Muscle of leg (tissue), 11 donors: ENCODE measurements around the gene SRD5A3. TPM values are rescaled to one million over a fixed set of nuclear protein-coding genes. Genes with fewer than 3 reads are reported as not detected.
A peak's percentile ranks its signal among the peaks of the same experiment; 100 is the strongest.

Experiments
- DNase-seq: peaks from one replicate; pipeline ENCODE4 v3.0.0; 2013
- H3K27ac ChIP-seq: one replicate; pipeline ENCODE4 v1.5.1; 2013; ENCODE audit warnings: mild to moderate bottlenecking, low read length, control low read depth
- H3K27me3 ChIP-seq: one replicate; pipeline ENCODE4 v1.6.1; 2013; ENCODE audit warnings: low read length; ENCODE audit not compliant: control insufficient read depth, insufficient read depth
- H3K36me3 ChIP-seq: one replicate; pipeline ENCODE4 v1.6.1; 2013; ENCODE audit warnings: low read length; ENCODE audit not compliant: control insufficient read depth, insufficient read depth
- H3K4me1 ChIP-seq: one replicate; pipeline ENCODE4 v1.6.1; 2013; ENCODE audit warnings: low read length; ENCODE audit not compliant: control insufficient read depth, insufficient read depth
- H3K4me3 ChIP-seq: one replicate; pipeline ENCODE4 v1.5.1; 2013; ENCODE audit warnings: low read length, control low read depth
- H3K9me3 ChIP-seq: replicated peaks from 2 replicates; pipeline ENCODE4 v1.6.1; 2013; ENCODE audit warnings: low read depth, low read length; ENCODE audit not compliant: control insufficient read depth
- WGBS: methylation state at CpG from one replicate; pipeline ENCODE4 v1.1.5; 2013; ENCODE audit warnings: missing lambda C conversion rate; ENCODE audit not compliant: insufficient coverage; 5-methylcytosine and 5-hydroxymethylcytosine counted together
- polyA plus RNA-seq, 8 donors: library from polyadenylated mRNA; unstranded; fragments of 120-200 nt; gene quantifications; one replicate each; pipeline versions ENCODE4 v1.2.1 to v1.2.3, GENCODE V29; 2013; ENCODE audit warnings: inconsistent platforms in 1 of 8, low replicate concordance in 1 of 8; ENCODE audit not compliant: insufficient read length in 8 of 8, insufficient read depth in 1 of 8
- total RNA-seq: library from RNA; stranded (reverse); fragments of 120-200 nt; gene quantifications from one replicate; pipeline ENCODE4 v1.2.4, GENCODE V29; 2013

SRD5A3 gene
- total and polyA plus RNA-seq, 9 donors = 11.1 to 22.2 (median 13.7) TPM

DNA sequence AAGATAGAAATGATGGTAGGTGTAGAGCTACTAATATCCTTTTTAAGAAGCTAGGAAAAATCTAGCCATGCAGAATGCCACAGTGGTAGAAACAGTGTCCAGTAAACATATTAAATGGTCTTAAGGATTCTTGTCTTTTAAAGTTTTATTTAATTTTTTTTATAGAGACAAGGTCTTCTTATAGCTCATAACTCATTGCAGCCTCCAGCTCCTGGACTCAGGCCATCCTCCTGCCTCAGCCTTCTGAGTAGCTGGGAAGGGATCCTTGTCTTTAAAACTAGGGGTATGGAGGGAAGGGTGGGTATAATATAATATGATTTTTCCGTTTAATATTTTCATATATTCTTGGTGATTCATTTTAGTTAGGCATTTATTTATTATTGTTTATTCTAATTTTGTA, 53.5 kb downstream of the SRD5A3 start:
- DNase-seq = no peak
- Histone ChIP-seq H3K27me3 (no peaks in the 10 kb centered on the region), H3K4me3 (no peak overlapping the region), H3K4me1 (peaks cover 18% of the 10 kb centered on the region), H3K27ac (no peak overlapping the region), H3K36me3 (peaks cover 8% of the 10 kb centered on the region), H3K9me3 (no peaks in the 10 kb centered on the region)
- no CpG with 5 or more reads among the region's 1 CpG for WGBS

DNA sequence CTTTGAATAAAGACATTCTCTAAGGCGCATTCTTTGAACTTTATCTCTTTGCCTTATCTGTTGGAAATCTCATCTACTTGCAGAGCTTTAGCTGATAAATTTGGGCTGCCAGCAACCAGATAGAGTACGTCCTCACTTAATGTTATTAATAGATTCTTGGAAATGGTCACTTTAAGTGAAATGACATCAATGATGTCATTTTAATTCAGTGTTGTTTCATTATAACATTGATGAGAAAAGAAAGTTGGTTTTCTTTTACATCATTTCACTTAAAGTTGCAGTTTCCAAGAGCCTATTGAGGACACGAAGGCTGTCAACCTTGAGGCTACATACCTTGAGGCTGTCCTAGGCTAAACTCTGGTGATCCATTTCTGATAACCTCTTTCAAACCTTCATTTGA, 59.0 kb downstream of the SRD5A3 start:
- DNase-seq = no peak
- no peaks in the 10 kb centered on the region for H3K9me3 ChIP-seq
- H3K4me3 ChIP-seq = no peak overlapping the region
- peaks cover 21% of the 10 kb centered on the region for H3K36me3 ChIP-seq
- peaks cover 7% of the 10 kb centered on the region for H3K4me1 ChIP-seq
- no peaks in the 10 kb centered on the region for H3K27me3 ChIP-seq
- no peak overlapping the region for H3K27ac ChIP-seq
- no CpG with 5 or more reads among the region's 3 CpGs for WGBS

DNA sequence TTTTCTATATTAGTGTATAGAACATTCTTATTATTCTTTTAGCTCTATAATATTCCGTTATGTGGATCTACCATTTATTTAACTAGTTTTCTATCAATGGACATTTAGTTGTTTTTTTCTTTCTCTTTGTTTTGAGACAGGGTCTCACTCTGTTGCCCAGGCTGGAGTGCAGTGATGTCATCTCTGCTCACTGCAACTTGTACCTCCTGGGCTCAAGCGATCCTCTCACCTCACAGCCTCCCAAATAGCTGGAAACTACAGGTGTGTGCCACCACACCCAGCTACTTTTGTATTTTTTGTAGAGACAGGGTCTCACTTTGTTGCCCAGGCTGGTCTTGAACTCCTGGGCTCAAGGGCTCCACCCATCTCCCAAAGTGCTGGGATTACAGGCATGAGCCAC, 60.5 kb downstream of the SRD5A3 start:
- DNase-seq = no peak
- Histone ChIP-seq H3K36me3 (peaks cover 21% of the 10 kb centered on the region), H3K27me3 (no peaks in the 10 kb centered on the region), H3K9me3 (no peaks in the 10 kb centered on the region), H3K4me1 (peaks cover 7% of the 10 kb centered on the region), H3K4me3 (no peak overlapping the region), H3K27ac (no peak overlapping the region)
- WGBS = no CpG with 5 or more reads among the region's 2 CpGs

DNA sequence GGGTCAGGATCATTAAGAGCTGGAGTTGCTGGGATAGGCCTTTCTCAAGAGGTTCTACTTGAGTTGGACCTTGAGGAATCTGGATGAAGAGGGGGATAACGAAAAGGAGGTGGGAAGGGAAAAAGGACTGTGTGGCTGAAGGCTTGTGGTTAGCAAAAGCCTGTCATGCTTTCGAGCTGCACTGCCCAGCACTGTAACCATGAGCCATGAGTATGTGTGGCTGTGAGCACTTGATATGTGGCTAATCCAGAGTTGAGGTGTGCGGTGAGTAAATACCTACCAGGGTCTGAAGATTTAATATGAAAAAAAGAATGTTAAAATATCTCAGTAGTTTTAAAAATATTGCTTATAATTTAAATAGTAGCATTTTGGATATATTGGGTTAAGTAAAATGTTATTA, 61.1 kb downstream of the SRD5A3 start:
- no peaks in the 10 kb centered on the region for H3K9me3 ChIP-seq
- H3K27ac ChIP-seq = no peak overlapping the region
- H3K27me3 ChIP-seq = no peaks in the 10 kb centered on the region
- H3K4me1 ChIP-seq = peaks cover 7% of the 10 kb centered on the region
- H3K36me3 ChIP-seq = peaks cover 23% of the 10 kb centered on the region
- no peak for DNase-seq
- WGBS = 96% methylated on average over 2 of the region's 3 CpGs
- H3K4me3 ChIP-seq = no peak overlapping the region

DNA sequence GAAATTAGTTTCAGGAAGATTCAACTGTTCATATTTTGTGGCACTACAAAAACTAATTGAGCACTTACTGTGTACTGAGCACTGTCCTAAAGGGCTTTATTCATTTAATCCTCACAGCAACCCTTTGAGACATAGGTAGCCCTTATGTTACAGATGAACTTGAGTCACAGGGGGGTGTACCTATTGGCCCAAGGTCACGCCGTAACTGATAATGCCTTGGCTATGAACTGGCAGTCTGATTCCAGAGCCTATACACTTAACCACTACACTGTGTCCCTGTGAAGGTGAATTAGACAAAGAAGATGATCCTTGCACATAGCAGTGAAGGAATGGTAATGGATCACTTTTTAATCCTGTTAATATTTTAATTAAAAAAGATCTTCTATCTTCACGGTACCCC, 61.7 kb downstream of the SRD5A3 start:
- Histone ChIP-seq H3K36me3 (peaks cover 23% of the 10 kb centered on the region), H3K27me3 (no peaks in the 10 kb centered on the region), H3K9me3 (no peaks in the 10 kb centered on the region), H3K27ac (no peak overlapping the region), H3K4me3 (no peak overlapping the region), H3K4me1 (peaks cover 7% of the 10 kb centered on the region)
- no peak for DNase-seq
- WGBS = no CpG with 5 or more reads among the region's 3 CpGs

DNA sequence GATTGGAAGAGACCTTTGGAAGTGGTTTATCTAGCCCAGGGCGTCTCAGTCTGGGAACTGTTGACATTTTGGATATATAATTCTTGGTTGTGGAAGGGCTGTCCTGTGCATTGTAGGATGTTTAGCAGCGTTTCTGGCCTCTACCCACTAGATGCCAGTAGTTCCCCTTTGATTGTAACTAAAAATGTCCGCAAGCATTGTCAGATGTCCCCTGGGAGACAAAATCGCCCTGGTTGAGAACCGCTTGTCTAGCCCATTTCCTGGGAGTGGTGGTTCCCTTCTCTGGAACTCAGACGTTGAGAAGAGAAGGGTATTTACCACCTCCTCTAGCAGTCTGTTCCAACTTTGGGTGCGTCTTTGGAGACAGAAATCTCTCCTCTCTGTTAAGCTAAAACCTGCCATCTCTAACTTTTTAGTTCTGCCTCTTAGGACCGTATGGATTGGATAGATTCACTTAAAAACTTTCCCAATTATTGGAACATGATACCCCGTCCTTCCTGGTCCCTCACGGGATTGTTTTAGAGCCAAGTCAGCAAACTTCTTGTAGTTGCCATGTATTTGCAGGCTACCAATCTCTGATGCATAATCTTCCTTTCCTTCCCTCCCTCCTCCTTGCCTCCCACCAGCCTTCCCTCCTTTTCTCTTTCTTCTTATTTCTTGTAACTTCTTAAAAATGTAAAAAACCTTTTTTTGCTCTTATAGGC, 63.6 kb downstream of the SRD5A3 start:
- Histone ChIP-seq H3K27ac (no peak overlapping the region), H3K27me3 (no peaks in the 10 kb centered on the region), H3K36me3 (peaks cover 22% of the 10 kb centered on the region), H3K4me1 (peaks cover 7% of the 10 kb centered on the region), H3K9me3 (no peaks in the 10 kb centered on the region), H3K4me3 (no peak overlapping the region)
- WGBS = 40% methylated on average over 3 of the region's 10 CpGs
- peak; percentile 51 for DNase-seq

DNA sequence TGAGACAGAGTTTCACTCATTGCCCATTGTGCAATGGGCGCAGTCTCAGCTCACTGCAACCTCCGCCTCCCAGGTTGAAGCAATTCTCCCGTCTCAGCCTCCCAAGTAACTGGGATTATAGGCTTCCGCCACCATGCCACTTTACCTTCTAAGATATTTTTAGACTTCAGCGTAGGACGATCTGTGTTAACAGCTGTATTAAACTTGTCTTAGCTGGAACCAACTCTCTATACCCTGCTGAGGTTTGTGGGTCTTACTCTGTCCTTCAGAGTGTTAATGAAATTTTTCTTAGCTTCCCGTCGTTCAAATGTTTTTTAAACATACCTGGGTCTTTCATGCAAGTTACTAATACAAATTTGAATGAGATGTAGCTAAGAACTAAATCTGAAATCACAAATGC, 64.4 kb downstream of the SRD5A3 start:
- Histone ChIP-seq H3K4me1 (peaks cover 7% of the 10 kb centered on the region), H3K9me3 (no peaks in the 10 kb centered on the region)

DNA sequence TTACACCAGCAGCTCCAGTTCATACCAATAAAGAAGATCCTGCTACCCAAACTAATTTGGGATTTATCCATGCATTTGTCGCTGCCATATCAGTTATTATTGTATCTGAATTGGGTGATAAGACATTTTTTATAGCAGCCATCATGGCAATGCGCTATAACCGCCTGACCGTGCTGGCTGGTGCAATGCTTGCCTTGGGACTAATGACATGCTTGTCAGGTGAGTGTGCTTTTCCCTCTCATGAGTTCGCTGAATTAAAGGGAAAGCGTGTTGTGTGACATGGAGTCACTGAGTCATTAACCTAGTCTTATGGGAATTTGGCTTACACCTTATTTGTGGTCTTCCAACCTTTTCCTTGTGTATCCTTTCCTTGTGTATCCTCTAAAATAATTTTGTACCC, 65.6 kb downstream of the SRD5A3 start:
- no peak overlapping the region for H3K27ac ChIP-seq
- H3K27me3 ChIP-seq = no peaks in the 10 kb centered on the region
- H3K36me3 ChIP-seq = peaks cover 22% of the 10 kb centered on the region
- H3K9me3 ChIP-seq = no peaks in the 10 kb centered on the region
- DNase-seq = no peak
- peaks cover 7% of the 10 kb centered on the region for H3K4me1 ChIP-seq
- 94% methylated on average over 3 of the region's 6 CpGs for WGBS
- H3K4me3 ChIP-seq = no peak overlapping the region

More for the DNA sequence above, 64.4 kb downstream of the SRD5A3 start:
- Histone ChIP-seq H3K27me3 (no peaks in the 10 kb centered on the region), H3K4me3 (no peak overlapping the region), H3K27ac (no peak overlapping the region), H3K36me3 (peaks cover 19% of the 10 kb centered on the region)
- no peak for DNase-seq
- WGBS = 100% methylated on average over 3 of the region's 8 CpGs

DNA sequence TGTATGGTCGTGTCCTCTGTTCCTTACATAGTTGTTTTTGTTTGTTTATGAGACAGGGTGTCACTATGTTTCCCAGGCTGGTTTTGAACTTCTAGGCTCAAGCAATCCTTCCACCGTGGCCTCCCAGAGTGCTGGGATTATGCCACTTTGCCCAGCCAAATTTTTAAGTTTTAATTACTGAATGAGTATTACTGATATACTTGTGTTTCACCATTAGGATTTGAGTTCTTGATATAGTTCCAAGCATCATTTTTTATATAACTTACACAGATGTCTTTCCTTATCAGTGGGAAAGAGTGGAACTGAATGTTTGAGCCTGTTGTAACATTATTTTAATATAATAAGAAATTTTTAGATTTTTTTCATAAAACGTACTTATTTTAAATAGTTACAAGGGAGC, 70.1 kb downstream of the SRD5A3 start:
- H3K36me3 ChIP-seq = peaks cover 39% of the 10 kb centered on the region

More for the DNA sequence above, 70.1 kb downstream of the SRD5A3 start:
- H3K27me3 ChIP-seq = no peaks in the 10 kb centered on the region
- no peaks in the 10 kb centered on the region for H3K9me3 ChIP-seq
- no peak overlapping the region for H3K27ac ChIP-seq
- no peak overlapping the region for H3K4me3 ChIP-seq
- H3K4me1 ChIP-seq = no peaks in the 10 kb centered on the region
- DNase-seq = no peak
- WGBS = 100% methylated on average over 1 of the region's 3 CpGs
